KOPT-K1 (cell line): ENCODE data around the gene PRSS50.
A peak's percentile ranks its signal among the peaks of the same experiment; 100 is the strongest.

ENCODE experiments used
- H3K27ac ChIP-seq: fragments of 200-600 bp; sonication (generic); 2 replicates; pipeline ENCODE4 v1.5.1; 2016; ENCODE audit warnings: antibody characterized with exemption, mild to moderate bottlenecking, low read depth, low read length; ENCODE audit not compliant: poor library complexity, severe bottlenecking
- H3K36me3 ChIP-seq: fragments of 200-600 bp; sonication (generic); 2 replicates; pipeline ENCODE4 v1.5.1; 2017; ENCODE audit warnings: antibody characterized with exemption, mild to moderate bottlenecking, low read length, moderate library complexity; ENCODE audit not compliant: insufficient read depth
- H3K9me3 ChIP-seq: fragments of 200-600 bp; sonication (generic); 2 replicates; pipeline ENCODE4 v1.5.1; 2017; ENCODE audit warnings: antibody characterized with exemption, low read length, mild to moderate bottlenecking; ENCODE audit not compliant: insufficient read depth, poor library complexity, severe bottlenecking

Gene PRSS50

DNA sequence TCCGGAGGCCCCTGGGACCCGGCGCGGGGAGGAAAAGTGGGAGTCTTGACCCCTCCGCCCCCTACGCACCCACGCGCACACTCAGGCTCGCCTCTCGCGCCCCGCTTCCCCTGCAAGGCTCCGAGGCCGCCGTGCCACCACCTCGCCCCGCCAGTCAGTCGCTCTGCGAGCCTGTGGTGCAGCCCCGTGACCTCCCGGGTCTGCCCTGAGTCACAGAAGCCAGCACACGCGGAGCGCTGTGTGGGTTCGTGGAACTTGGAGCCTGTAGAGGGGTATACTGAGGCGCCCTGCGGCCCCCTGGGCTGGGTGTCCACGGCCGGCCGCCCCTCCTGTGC lies 23.8 kb downstream of the PRSS50 start:
- Histone ChIP-seq H3K36me3 (no peaks in the 10 kb centered on the region), H3K9me3 (no peaks in the 10 kb centered on the region), H3K27ac (peak overlapping the region; percentile 60)

- peak within 1 kb of the TSS; percentile 60 for H3K27ac ChIP-seq
- no peaks in the 10 kb centered on the region for H3K36me3 ChIP-seq
- H3K9me3 ChIP-seq: no peaks in the 10 kb centered on the region
Measured at GRCh38 chr3:46693038-46693891, 24.4 kb downstream of the PRSS50 start, which contains the start of gene ALS2CL. Gene ALS2CL, minus strand, starts transcription at chr3:46693679. Its CDS starts 4,239 bp downstream, at chr3:46689440.

GRCh38 chr3:46692566-46692990 lies 25.1 kb downstream of the PRSS50 start:
- Histone ChIP-seq H3K9me3 (no peaks in the 10 kb centered on the region), H3K27ac (no peak overlapping the region), H3K36me3 (no peaks in the 10 kb centered on the region)

- H3K9me3 ChIP-seq: no peaks in the 10 kb centered on the region
- no peak overlapping the region for H3K27ac ChIP-seq
Measured at GRCh38 chr3:46690798-46691197, 26.9 kb downstream of the PRSS50 start.

GRCh38 chr3:46685446-46685845 lies 32.2 kb downstream of the PRSS50 start:
- H3K36me3 ChIP-seq: no peaks in the 10 kb centered on the region
- H3K27ac ChIP-seq: no peak overlapping the region
- no peaks in the 10 kb centered on the region for H3K9me3 ChIP-seq

More at GRCh38 chr3:46690798-46691197, 26.9 kb downstream of the PRSS50 start:
- H3K36me3 ChIP-seq: no peaks in the 10 kb centered on the region

GRCh38 chr3:46684891-46685290 lies 32.8 kb downstream of the PRSS50 start:
- no peaks in the 10 kb centered on the region for H3K9me3 ChIP-seq
- no peak overlapping the region for H3K27ac ChIP-seq

GRCh38 chr3:46682974-46683373 lies 34.7 kb downstream of the PRSS50 start:
- Histone ChIP-seq H3K27ac (no peak overlapping the region), H3K9me3 (no peaks in the 10 kb centered on the region), H3K36me3 (no peaks in the 10 kb centered on the region)

More at GRCh38 chr3:46684891-46685290, 32.8 kb downstream of the PRSS50 start:
- no peaks in the 10 kb centered on the region for H3K36me3 ChIP-seq

- Histone ChIP-seq H3K27ac (no peak overlapping the region), H3K36me3 (no peaks in the 10 kb centered on the region), H3K9me3 (no peaks in the 10 kb centered on the region)
Measured at GRCh38 chr3:46681856-46682540, 35.7 kb downstream of the PRSS50 start.

- Histone ChIP-seq H3K36me3 (no peaks in the 10 kb centered on the region), H3K9me3 (no peaks in the 10 kb centered on the region), H3K27ac (no peak overlapping the region)
Measured at GRCh38 chr3:46681387-46681786, 36.3 kb downstream of the PRSS50 start.

DNA sequence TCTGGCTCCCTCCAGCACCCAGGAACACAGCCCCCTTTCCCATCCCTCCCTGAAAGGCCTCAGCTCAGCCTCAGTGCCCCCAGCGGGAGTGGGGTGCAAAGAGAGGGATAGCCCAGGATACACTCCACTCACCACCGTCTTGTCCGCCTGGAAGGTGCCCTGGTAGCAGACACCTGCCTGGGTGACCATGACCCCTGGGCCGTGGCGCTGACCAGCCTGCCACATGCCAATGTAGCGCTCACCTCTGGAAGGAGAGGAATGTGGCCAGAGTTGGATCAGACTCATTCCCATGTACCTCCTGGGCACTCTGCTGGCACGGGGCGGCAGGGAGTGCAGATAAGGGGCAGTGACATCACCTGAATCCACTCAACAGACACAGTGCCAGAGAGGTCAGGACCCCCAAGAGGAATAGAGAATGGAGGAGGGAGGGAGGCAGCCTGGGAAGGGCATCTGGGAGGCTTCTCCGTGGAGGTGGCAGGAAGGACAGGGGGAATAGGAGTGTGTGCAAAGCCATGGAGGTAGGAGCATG lies 37.3 kb downstream of the PRSS50 start:
- no peaks in the 10 kb centered on the region for H3K9me3 ChIP-seq
- H3K27ac ChIP-seq: no peak overlapping the region
- H3K36me3 ChIP-seq: no peaks in the 10 kb centered on the region

DNA sequence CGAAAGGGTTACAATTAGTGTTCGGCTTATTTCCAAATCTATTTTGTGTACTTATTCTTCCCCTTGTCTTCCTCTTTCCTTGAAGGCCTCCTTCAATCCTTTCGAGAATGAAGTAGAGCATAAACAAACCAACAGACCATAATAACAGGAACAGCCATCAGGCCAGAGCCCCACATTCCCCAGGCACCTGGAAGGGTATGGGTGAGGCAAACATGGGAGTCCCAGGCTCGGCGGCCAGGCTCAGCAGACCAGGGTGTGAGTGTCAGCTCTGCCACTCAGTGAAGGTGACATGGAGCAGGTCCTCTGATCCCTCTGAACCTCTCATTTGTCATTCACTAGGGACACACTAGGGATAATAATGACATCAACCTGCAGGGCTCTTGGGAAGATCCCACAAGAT lies 38.0 kb downstream of the PRSS50 start:
- Histone ChIP-seq H3K9me3 (no peaks in the 10 kb centered on the region), H3K27ac (no peak overlapping the region)

GRCh38 chr3:46678280-46678679 lies 39.4 kb downstream of the PRSS50 start:
- Histone ChIP-seq H3K27ac (no peak overlapping the region), H3K36me3 (no peaks in the 10 kb centered on the region), H3K9me3 (no peaks in the 10 kb centered on the region)

More for the DNA sequence above, 38.0 kb downstream of the PRSS50 start:
- no peaks in the 10 kb centered on the region for H3K36me3 ChIP-seq

GRCh38 chr3:46677411-46677726 lies 40.3 kb downstream of the PRSS50 start:
- H3K36me3 ChIP-seq: no peaks in the 10 kb centered on the region
- no peak overlapping the region for H3K27ac ChIP-seq
- H3K9me3 ChIP-seq: no peaks in the 10 kb centered on the region

GRCh38 chr3:46676601-46677410 lies 40.9 kb downstream of the PRSS50 start:
- Histone ChIP-seq H3K27ac (no peak overlapping the region), H3K9me3 (no peaks in the 10 kb centered on the region)

More at GRCh38 chr3:46676601-46677410, 40.9 kb downstream of the PRSS50 start:
- H3K36me3 ChIP-seq: no peaks in the 10 kb centered on the region
